K562 (cell line): ENCODE data around the gene RAB5B. TPM values are rescaled to one million over a fixed set of nuclear protein-coding genes. Genes with fewer than 3 reads are reported as not detected.

Source experiments
- ATF7 ChIP-seq: fragments of 450-650 bp; IDR thresholded peaks from 2 replicates; pipeline ENCODE4 v1.7.1; 2014; ENCODE audit warnings: mild to moderate bottlenecking, moderate library complexity
- CREB3 ChIP-seq: fragments of 450-650 bp; conservative IDR thresholded peaks from 2 replicates; pipeline ENCODE4 v1.6.1; 2016; ENCODE audit warnings: missing genetic modification characterization, low read depth, mild to moderate bottlenecking, missing compliant biosample characterization, moderate library complexity
- CXXC5 ChIP-seq: fragments of 250-450 bp; sonication (Bioruptor Pico); IDR thresholded peaks from 2 replicates; pipeline ENCODE4 v1.8.0; 2022; ENCODE audit warnings: inconsistent platforms, mild to moderate bottlenecking, moderate library complexity
- HDAC1 ChIP-seq, 2 experiments: fragments of 450-650 bp; IDR thresholded peaks; 2 replicates each; pipeline ENCODE4 v1.6.1; 2016 to 2017; ENCODE audit warnings: inconsistent platforms in 1 of 2, mild to moderate bottlenecking in 1 of 2, moderate library complexity in 1 of 2
- MBD2 ChIP-seq: sonication (generic); IDR thresholded peaks from 2 replicates; pipeline ENCODE4 v1.6.1; 2016; ENCODE audit warnings: low read depth, borderline replicate concordance
- MTA3 ChIP-seq: fragments of 450-650 bp; formaldehyde crosslinking; IDR thresholded peaks from 2 replicates; pipeline ENCODE4 v1.6.1; 2017; ENCODE audit warnings: mild to moderate bottlenecking, borderline replicate concordance
- MYNN ChIP-seq, 2 experiments: sonication (generic); formaldehyde crosslinking in 1 of 2; IDR thresholded peaks; 2 replicates each; pipeline versions ENCODE4 v1.5.0 to v1.6.1; 2016 to 2020; ENCODE audit warnings: antibody characterized with exemption in 1 of 2, missing genetic modification reagents in 1 of 2
- NFYB ChIP-seq: IDR thresholded peaks from 2 replicates; pipeline ENCODE4 v1.6.1; 2011; ENCODE audit warnings: mild to moderate bottlenecking, moderate library complexity; ENCODE audit not compliant: insufficient read length; ENCODE audit errors: extremely low read depth
- PKNOX1 ChIP-seq: fragments of 450-650 bp; IDR thresholded peaks from 2 replicates; pipeline ENCODE4 v1.6.1; 2016
- POLR2AphosphoS5 ChIP-seq: IDR thresholded peaks from 2 replicates; pipeline ENCODE4 v1.6.1; 2011; ENCODE audit warnings: mild to moderate bottlenecking, low read depth, low read length, moderate library complexity; ENCODE audit not compliant: control insufficient read depth, insufficient read depth
- POLR2B ChIP-seq: fragments of 450-650 bp; IDR thresholded peaks from 2 replicates; pipeline ENCODE4 v1.6.1; 2018; ENCODE audit warnings: low read depth; ENCODE audit not compliant: partially characterized antibody
- SNRNP70 ChIP-seq: fragments of 200-400 bp; formaldehyde crosslinking; optimal IDR thresholded peaks from 2 replicates; pipeline ENCODE3; 2017; ENCODE audit warnings: low read depth, low read length
- TEAD2 ChIP-seq: fragments of 450-650 bp; IDR thresholded peaks from 2 replicates; pipeline ENCODE4 v1.6.1; 2016; ENCODE audit warnings: missing genetic modification characterization, control low read depth, missing compliant biosample characterization
- VEZF1 ChIP-seq: fragments of 200-800 bp; sonication (Bioruptor generic); IDR thresholded peaks from 2 replicates; pipeline ENCODE4 v1.6.1; 2017; ENCODE audit warnings: missing genetic modification characterization, missing compliant biosample characterization
- ZBTB11 ChIP-seq, 3 experiments: fragments of 200-800 bp in 1 of 3; fragments of 250-450 bp in 1 of 3; fragments of 450-650 bp in 1 of 3; sonication (Bioruptor Pico) in 1 of 3; sonication (Bioruptor generic) in 1 of 3; formaldehyde crosslinking in 1 of 3; IDR thresholded peaks; 2 replicates each; pipeline versions ENCODE4 v1.6.1 to v1.8.0; 2016 to 2022; ENCODE audit warnings: mild to moderate bottlenecking in 2 of 3, missing genetic modification characterization in 2 of 3, missing compliant biosample characterization in 1 of 3, moderate library complexity in 1 of 3
- ZBTB34 ChIP-seq: fragments of 250-450 bp; sonication (Bioruptor Pico); IDR thresholded peaks from 2 replicates; pipeline ENCODE4 v1.8.0; 2021; ENCODE audit warnings: mild to moderate bottlenecking, moderate library complexity
- ZZZ3 ChIP-seq: fragments of 450-650 bp; IDR thresholded peaks from 2 replicates; pipeline ENCODE4 v1.6.1; 2016; ENCODE audit warnings: antibody characterized with exemption, mild to moderate bottlenecking, moderate library complexity
- polyA plus RNA-seq, 8 experiments: library from polyadenylated mRNA; depleted of rRNA in 4 of 8; stranded (reverse) in 5 of 8; unstranded in 3 of 8; fragments of >200 nt; fragmentation: Nextera tagmentation in 2 of 8; fragmentation: Illumina TruSeq in 1 of 8; extraction: Ambion mirVana in 2 of 8; extraction: Trizol in 1 of 8; gene quantifications; 2 replicates each; pipeline versions ENCODE4 v1.2.1 to v1.2.3, GENCODE V29; 2011 to 2014; ENCODE audit warnings: inconsistent platforms in 1 of 8, missing spikeins in 1 of 8
- total RNA-seq, 7 experiments: library from RNA; depleted of rRNA in 6 of 7; stranded (reverse); fragments of >200 nt in 6 of 7; fragmentation: Illumina TruSeq in 2 of 7; extraction: Trizol in 2 of 7; gene quantifications; 2 replicates each; pipeline versions ENCODE4 v1.2.1 to v1.2.3, GENCODE V29; 2011 to 2021; ENCODE audit warnings: low replicate concordance in 1 of 7

Gene RAB5B
- total and polyA plus RNA-seq, 9 of the 15 experiments (the other 6 are each of a cell fraction or from before 2014, with no cell fraction given): 6.8 to 73.8 (median 25.2) TPM

GRCh38 chr12:55966408-55967281 is 7.2 kb upstream of the RAB5B start, which contains the start of gene CDK2 (continued):
- peak; percentile 89 for TF ChIP-seq NFYB
- peak in 1 of 3 experiments; percentile 74; a peak in 2 of 6 replicates for TF ChIP-seq ZBTB11 (CRISPR knock-in tag; IDR thresholded peaks at IDR 0.05)
- TF ChIP-seq ATF7: peak; percentile 50; the same call in 1 of the 2 replicates
- TF ChIP-seq CREB3 (tag): no peak
- 0 out of 2 replicates have a peak, but pooled peaks have one; percentile 5 for TF ChIP-seq PKNOX1
- TF ChIP-seq HDAC1 (IDR thresholded peaks at IDR 0.05): peak in 1 of 2 experiments; percentile 67; a peak in 1 of 4 replicates
- peak; percentile 51; the same call in 1 of the 2 replicates for TF ChIP-seq CXXC5
- peak; percentile 79 for TF ChIP-seq POLR2B
- peak; percentile 76; the same call in 1 of the 2 replicates for TF ChIP-seq POLR2AphosphoS5
- no peak for TF ChIP-seq MYNN (IDR thresholded peaks at IDR 0.05)
- no peak for TF ChIP-seq MYNN (CRISPR knock-in tag; IDR thresholded peaks at IDR 0.05)
- no peak for TF ChIP-seq SNRNP70
- no peak for TF ChIP-seq ZZZ3
- TF ChIP-seq MTA3: peak; percentile 54; the same call in 1 of the 2 replicates
- peak; percentile 49; the same call in 1 of the 2 replicates for TF ChIP-seq MBD2
- TF ChIP-seq ZBTB34 (CRISPR knock-in tag): no peak
- no peak for TF ChIP-seq TEAD2 (tag)
- TF ChIP-seq VEZF1: peak; percentile 80
